GM23248 (cell line): ENCODE data around the gene RYR3. TPM values are rescaled to one million over a fixed set of nuclear protein-coding genes. Genes with fewer than 3 reads are reported as not detected.

Source experiments
- DNase-seq: peaks from one replicate; pipeline ENCODE4 v3.0.0-alpha.2; 2015
- H2AFZ ChIP-seq: fragments of 200-600 bp; sonication (generic); 2 replicates; pipeline ENCODE4 v1.6.1; 2016; ENCODE audit warnings: antibody characterized with exemption
- H3F3A ChIP-seq: fragments of 200-600 bp; sonication (generic); 2 replicates; pipeline ENCODE4 v1.6.1; 2016; ENCODE audit warnings: mild to moderate bottlenecking, antibody characterized with exemption, mixed run types; ENCODE audit not compliant: insufficient read depth
- H3K27ac ChIP-seq: fragments of 200-600 bp; sonication (generic); 2 replicates; pipeline ENCODE4 v1.5.1; 2016; ENCODE audit warnings: mild to moderate bottlenecking
- H3K27me3 ChIP-seq: fragments of 200-600 bp; sonication (generic); replicated peaks from 2 replicates; pipeline ENCODE4 v1.6.1; 2016; ENCODE audit warnings: mild to moderate bottlenecking; ENCODE audit not compliant: insufficient read depth
- H3K36me3 ChIP-seq: fragments of 200-600 bp; sonication (generic); 2 replicates; pipeline ENCODE4 v1.6.1; 2016; ENCODE audit warnings: low read depth, mild to moderate bottlenecking
- H3K4me1 ChIP-seq: fragments of 200-600 bp; sonication (generic); 2 replicates; pipeline ENCODE4 v1.6.1; 2016; ENCODE audit warnings: mild to moderate bottlenecking; ENCODE audit not compliant: insufficient read depth
- H3K4me2 ChIP-seq: fragments of 200-600 bp; sonication (generic); one replicate; pipeline ENCODE4 v1.6.1; 2016; ENCODE audit warnings: mild to moderate bottlenecking; ENCODE audit not compliant: unreplicated experiment
- H3K4me3 ChIP-seq: fragments of 200-600 bp; sonication (generic); 2 replicates; pipeline ENCODE4 v1.5.1; 2016; ENCODE audit warnings: mild to moderate bottlenecking
- H3K79me2 ChIP-seq: fragments of 200-600 bp; sonication (generic); 2 replicates; pipeline ENCODE4 v1.6.1; 2016; ENCODE audit warnings: mild to moderate bottlenecking; ENCODE audit not compliant: insufficient read depth
- H3K9ac ChIP-seq: fragments of 200-600 bp; sonication (generic); 2 replicates; pipeline ENCODE4 v1.6.1; 2016; ENCODE audit warnings: mild to moderate bottlenecking
- H3K9me2 ChIP-seq: fragments of 200-600 bp; sonication (generic); 2 replicates; pipeline ENCODE4 v1.6.1; 2016; ENCODE audit warnings: mixed run types, mild to moderate bottlenecking, moderate library complexity; ENCODE audit not compliant: insufficient read depth
- H3K9me3 ChIP-seq: fragments of 200-600 bp; sonication (generic); one replicate; pipeline ENCODE4 v1.6.1; 2017; ENCODE audit warnings: low read depth
- H4K20me1 ChIP-seq: fragments of 200-600 bp; sonication (generic); 2 replicates; pipeline ENCODE4 v1.6.0; 2016; ENCODE audit not compliant: insufficient read depth
- EZH2 ChIP-seq: fragments of 200-600 bp; sonication (generic); IDR thresholded peaks from 2 replicates; pipeline ENCODE4 v1.6.1; 2018; ENCODE audit warnings: antibody characterized with exemption, mild to moderate bottlenecking; ENCODE audit not compliant: insufficient read depth, poor library complexity, severe bottlenecking
- EZH2phosphoT487 ChIP-seq: fragments of 200-600 bp; sonication (generic); IDR thresholded peaks from 2 replicates; pipeline ENCODE4 v1.6.1; 2018; ENCODE audit warnings: antibody characterized with exemption, moderate library complexity, mild to moderate bottlenecking, low read depth; ENCODE audit not compliant: insufficient read depth
- WGBS, 2 experiments: methylation state at CpG; one replicate each; pipeline ENCODE4 v1.1.6; 2015 to 2017; ENCODE audit warnings: low lambda C conversion rate in 2 of 2, low coverage in 1 of 2; ENCODE audit errors: missing lambda C conversion rate in 2 of 2; 5-methylcytosine and 5-hydroxymethylcytosine counted together
- in situ Hi-C: fragments of 300-500 bp; cut with MboI; formaldehyde crosslinking; loops from 2 replicates; pipeline ENCODE4 v1.15.0; 2020
- polyA plus RNA-seq: library from polyadenylated mRNA; unstranded; fragments of >200 nt; fragmentation: Nextera tagmentation; extraction: Ambion mirVana; gene quantifications from 2 replicates; pipeline ENCODE4 v1.2.1, GENCODE V29; 2016
- total RNA-seq: library from RNA; depleted of rRNA; stranded (reverse); fragments of >200 nt; shearing (Covaris generic); gene quantifications from 2 replicates; pipeline ENCODE4 v1.2.3, GENCODE V29; 2014

Gene RYR3
- total and polyA plus RNA-seq, 2 experiments from 2014 or later = 0.26 TPM; not detected in 1

DNA sequence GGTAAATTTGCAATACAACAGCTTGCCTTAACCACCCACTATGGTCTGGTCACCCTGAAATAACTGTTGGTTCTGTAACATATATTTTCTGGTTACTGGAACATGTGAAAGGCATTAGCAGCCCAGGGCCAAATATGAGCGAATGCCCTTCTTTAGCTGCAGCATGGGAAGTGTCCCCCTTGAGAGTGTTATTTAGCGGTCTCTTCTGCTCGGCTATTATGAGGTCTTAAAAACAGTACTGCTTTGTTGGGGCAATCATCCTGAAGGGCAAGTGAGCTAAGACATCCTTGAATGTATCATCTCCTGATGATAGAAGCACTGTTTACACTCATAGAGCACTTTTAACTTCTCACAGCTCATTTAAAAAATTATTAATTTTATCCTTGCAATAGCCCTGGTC is 90.2 kb downstream of the RYR3 start:
- H3K4me2 ChIP-seq = no peak overlapping the region
- no peaks in the 10 kb centered on the region for H3K9me2 ChIP-seq
- TF ChIP-seq EZH2 (no peak), EZH2phosphoT487 (no peak)
- WGBS, 2 experiments = 69 to 75% methylated on average over 3 of the region's 3 CpGs
- H3K27me3 ChIP-seq = peaks cover 5% of the 10 kb centered on the region
- H3K4me3 ChIP-seq = no peak overlapping the region
- no peaks in the 10 kb centered on the region for H3K9me3 ChIP-seq
- H3K4me1 ChIP-seq = no peaks in the 10 kb centered on the region
- H3K27ac ChIP-seq = no peak overlapping the region
- no peaks in the 10 kb centered on the region for H4K20me1 ChIP-seq
- H3K79me2 ChIP-seq = no peaks in the 10 kb centered on the region
- no peaks in the 10 kb centered on the region for H3K36me3 ChIP-seq
- no peak for DNase-seq
- H3F3A ChIP-seq = no peaks in the 10 kb centered on the region
- no peak overlapping the region for H2AFZ ChIP-seq
- H3K9ac ChIP-seq = no peak overlapping the region
- in situ Hi-C loops = no loop called here

DNA sequence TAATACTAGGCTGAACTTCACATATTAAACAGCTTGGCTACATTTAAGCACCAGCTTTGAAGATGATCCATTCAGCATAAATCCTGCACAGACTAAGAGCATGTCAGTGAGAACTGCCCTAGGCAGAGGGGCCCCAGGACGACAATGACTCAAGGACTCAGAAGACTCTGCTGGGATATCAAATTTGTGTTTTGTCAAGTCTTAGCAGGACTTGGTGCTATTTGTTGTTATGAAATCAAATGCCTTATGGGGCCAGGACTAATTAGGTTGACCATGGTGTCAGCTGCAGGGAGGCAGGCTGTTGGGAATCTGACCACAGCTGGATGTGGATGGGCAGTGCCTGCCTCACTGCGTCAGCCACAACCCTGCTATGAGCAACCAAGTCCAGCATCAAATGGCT is 91.8 kb downstream of the RYR3 start:
- H3K27ac ChIP-seq = no peak overlapping the region
- H3K79me2 ChIP-seq = no peaks in the 10 kb centered on the region
- no peak for TF ChIP-seq EZH2phosphoT487
- no peak for TF ChIP-seq EZH2
- no peaks in the 10 kb centered on the region for H3K9me2 ChIP-seq
- H3K9ac ChIP-seq = no peak overlapping the region
- no peaks in the 10 kb centered on the region for H3K9me3 ChIP-seq
- H3K36me3 ChIP-seq = no peaks in the 10 kb centered on the region
- WGBS, 2 experiments = 2 to 5% methylated on average over 2 of the region's 2 CpGs
- no peak for DNase-seq
- no peaks in the 10 kb centered on the region for H3K4me1 ChIP-seq
- H3K27me3 ChIP-seq = no peaks in the 10 kb centered on the region; the same call in none of the 2 replicates
- H4K20me1 ChIP-seq = no peaks in the 10 kb centered on the region
- in situ Hi-C loops = no loop called here
- H2AFZ ChIP-seq = no peak overlapping the region
- no peaks in the 10 kb centered on the region for H3F3A ChIP-seq
- no peak overlapping the region for H3K4me2 ChIP-seq
- no peak overlapping the region for H3K4me3 ChIP-seq

DNA sequence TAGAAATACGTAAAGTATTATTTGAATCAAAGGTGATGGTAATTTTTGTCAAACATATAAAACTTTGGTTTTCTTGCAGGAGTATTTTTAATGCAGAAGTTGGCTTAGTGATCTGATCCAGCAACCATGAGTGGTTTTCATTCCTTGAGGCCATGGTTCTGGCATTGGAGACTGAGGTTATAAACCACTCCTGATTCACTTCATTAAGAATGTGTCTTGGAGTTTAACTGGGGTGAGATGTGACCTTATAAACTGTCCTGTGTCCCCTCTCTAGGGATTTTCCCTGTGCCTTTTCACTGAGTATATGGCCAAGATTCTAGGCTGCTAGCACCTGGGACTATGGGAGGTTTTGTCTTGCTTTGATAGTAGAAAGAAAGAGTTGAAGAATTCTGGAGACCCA is 94.3 kb downstream of the RYR3 start:
- Histone ChIP-seq H3K9me2 (no peaks in the 10 kb centered on the region), H3K4me1 (no peaks in the 10 kb centered on the region), H3K27me3 (no peaks in the 10 kb centered on the region; the same call in 1 of the 2 replicates), H3K4me3 (no peak overlapping the region), H4K20me1 (no peaks in the 10 kb centered on the region), H3K4me2 (no peak overlapping the region), H3K79me2 (no peaks in the 10 kb centered on the region), H2AFZ (no peak overlapping the region), H3F3A (no peaks in the 10 kb centered on the region), H3K9ac (no peak overlapping the region), H3K27ac (no peak overlapping the region), H3K9me3 (no peaks in the 10 kb centered on the region), H3K36me3 (no peaks in the 10 kb centered on the region)
- in situ Hi-C loops = no loop called here
- DNase-seq = no peak
- TF ChIP-seq EZH2phosphoT487 = no peak
- no peak for TF ChIP-seq EZH2
- 18 to 31% methylated on average over 1 of the region's 1 CpG for WGBS, 2 experiments

- H4K20me1 ChIP-seq = no peaks in the 10 kb centered on the region
- H3K9me3 ChIP-seq = no peaks in the 10 kb centered on the region
- no peak overlapping the region for H2AFZ ChIP-seq
- no peaks in the 10 kb centered on the region for H3K9me2 ChIP-seq
- no peaks in the 10 kb centered on the region for H3K27me3 ChIP-seq
- TF ChIP-seq EZH2phosphoT487 (no peak), EZH2 (no peak)
- no peaks in the 10 kb centered on the region for H3K79me2 ChIP-seq
- in situ Hi-C loops = no loop called here
- no peak overlapping the region for H3K4me2 ChIP-seq
- H3K27ac ChIP-seq = no peak overlapping the region
- no peaks in the 10 kb centered on the region for H3F3A ChIP-seq
- H3K9ac ChIP-seq = no peak overlapping the region
- 10 to 16% methylated on average over 7 of the region's 7 CpGs for WGBS, 2 experiments
- H3K4me3 ChIP-seq = no peak overlapping the region
- DNase-seq = no peak
- no peaks in the 10 kb centered on the region for H3K4me1 ChIP-seq
- H3K36me3 ChIP-seq = no peaks in the 10 kb centered on the region
Measured at GRCh38 chr15:33411596-33412540, 101.1 kb downstream of the RYR3 start.
